Hepatocyte (in vitro differentiated cells): ENCODE data around the gene TENM4. TPM values are rescaled to one million over a fixed set of nuclear protein-coding genes. Genes with fewer than 3 reads are reported as not detected.

Experiments used
- DNase-seq: peaks from one replicate; pipeline ENCODE4 v3.0.0-alpha.2; 2016; ENCODE audit warnings: low spot score
- H2AFZ ChIP-seq: fragments of 200-600 bp; sonication (generic); 2 replicates; pipeline ENCODE4 v1.6.0; 2016; ENCODE audit warnings: antibody characterized with exemption, mild to moderate bottlenecking
- H3K27ac ChIP-seq: fragments of 200-600 bp; sonication (generic); 2 replicates; pipeline ENCODE4 v1.5.1; 2016; ENCODE audit warnings: mild to moderate bottlenecking
- H3K27me3 ChIP-seq: fragments of 200-600 bp; sonication (generic); 2 replicates; pipeline ENCODE4 v1.6.1; 2016
- H3K36me3 ChIP-seq: fragments of 200-600 bp; sonication (generic); replicated peaks from 2 replicates; pipeline ENCODE4 v1.5.1; 2016; ENCODE audit warnings: low read depth; ENCODE audit not compliant: insufficient read depth
- H3K4me1 ChIP-seq: fragments of 200-600 bp; sonication (generic); 2 replicates; pipeline ENCODE4 v1.5.1; 2016; ENCODE audit warnings: mild to moderate bottlenecking, moderate library complexity; ENCODE audit not compliant: insufficient read depth
- H3K4me2 ChIP-seq: fragments of 200-600 bp; sonication (generic); 2 replicates; pipeline ENCODE4 v1.6.0; 2016
- H3K4me3 ChIP-seq: fragments of 200-600 bp; sonication (generic); 2 replicates; pipeline ENCODE4 v1.5.1; 2016; ENCODE audit warnings: mild to moderate bottlenecking
- H3K79me2 ChIP-seq: fragments of 200-600 bp; sonication (generic); 2 replicates; pipeline ENCODE4 v1.6.0; 2017; ENCODE audit warnings: mild to moderate bottlenecking
- H3K9me2 ChIP-seq: fragments of 200-600 bp; sonication (generic); replicated peaks from 2 replicates; pipeline ENCODE4 v1.6.0; 2017; ENCODE audit warnings: mild to moderate bottlenecking; ENCODE audit not compliant: insufficient read depth
- H3K9me3 ChIP-seq: fragments of 200-600 bp; sonication (generic); 2 replicates; pipeline ENCODE4 v1.5.1; 2016; ENCODE audit warnings: low read depth, mild to moderate bottlenecking
- H4K20me1 ChIP-seq: fragments of 200-600 bp; sonication (generic); 2 replicates; pipeline ENCODE4 v1.6.0; 2016; ENCODE audit warnings: mild to moderate bottlenecking; ENCODE audit not compliant: insufficient read depth, poor library complexity, severe bottlenecking
- CTCF ChIP-seq: fragments of 200-600 bp; sonication (generic); IDR thresholded peaks from 2 replicates; pipeline ENCODE4 v1.5.1; 2016; ENCODE audit warnings: antibody characterized with exemption, mild to moderate bottlenecking; ENCODE audit not compliant: poor library complexity
- EZH2 ChIP-seq: fragments of 200-600 bp; sonication (generic); IDR thresholded peaks from 2 replicates; pipeline ENCODE4 v1.6.1; 2016; ENCODE audit warnings: antibody characterized with exemption, mild to moderate bottlenecking, borderline replicate concordance
- EZH2phosphoT487 ChIP-seq: fragments of 200-600 bp; sonication (generic); IDR thresholded peaks from one replicate; pipeline ENCODE4 v1.6.1; 2018; ENCODE audit warnings: antibody characterized with exemption, mild to moderate bottlenecking, low read depth, moderate library complexity; ENCODE audit not compliant: unreplicated experiment, severe bottlenecking
- WGBS: methylation state at CpG from one replicate; pipeline ENCODE4 v1.1.6; 2016; ENCODE audit warnings: low lambda C conversion rate; ENCODE audit errors: missing lambda C conversion rate; 5-methylcytosine and 5-hydroxymethylcytosine counted together
- polyA plus RNA-seq: library from polyadenylated mRNA; unstranded; fragments of >200 nt; fragmentation: Nextera tagmentation; extraction: Ambion mirVana; gene quantifications from 2 replicates; pipeline ENCODE4 v1.2.1, GENCODE V29; 2016
- total RNA-seq: library from RNA; depleted of rRNA; stranded (reverse); fragments of >200 nt; gene quantifications from 2 replicates; pipeline ENCODE4 v1.2.3, GENCODE V29; 2014

The TENM4 gene
- total and polyA plus RNA-seq, 2 experiments from 2014 or later = 18.4 to 18.7 TPM

GRCh38 chr11:78938971-78939370 lies 501.9 kb downstream of the TENM4 start:
- H4K20me1 ChIP-seq = no peaks in the 10 kb centered on the region
- no peak overlapping the region for H3K4me3 ChIP-seq
- H3K9me3 ChIP-seq = no peaks in the 10 kb centered on the region
- no peak for DNase-seq
- H3K27ac ChIP-seq = no peak overlapping the region
- TF ChIP-seq CTCF (no peak), EZH2phosphoT487 (no peak), EZH2 (no peak)
- 54% methylated on average over 7 of the region's 7 CpGs for WGBS
- no peaks in the 10 kb centered on the region for H3K79me2 ChIP-seq
- peaks cover 25% of the 10 kb centered on the region for H3K4me1 ChIP-seq
- H2AFZ ChIP-seq = no peak overlapping the region
- H3K4me2 ChIP-seq = no peak overlapping the region
- H3K9me2 ChIP-seq = no peaks in the 10 kb centered on the region
- no peaks in the 10 kb centered on the region for H3K27me3 ChIP-seq
- no peaks in the 10 kb centered on the region for H3K36me3 ChIP-seq

- no peaks in the 10 kb centered on the region for H4K20me1 ChIP-seq
- H3K9me2 ChIP-seq = no peaks in the 10 kb centered on the region
- no peak overlapping the region for H3K4me3 ChIP-seq
- TF ChIP-seq EZH2phosphoT487 (no peak), CTCF (no peak), EZH2 (no peak)
- peaks cover 21% of the 10 kb centered on the region for H3K4me1 ChIP-seq
- no peak for DNase-seq
- no peaks in the 10 kb centered on the region for H3K27me3 ChIP-seq
- no peaks in the 10 kb centered on the region for H3K9me3 ChIP-seq
- H3K4me2 ChIP-seq = no peak overlapping the region
- no peaks in the 10 kb centered on the region for H3K36me3 ChIP-seq
- H2AFZ ChIP-seq = no peak overlapping the region
- 91% methylated on average over 1 of the region's 1 CpG for WGBS
- H3K79me2 ChIP-seq = no peaks in the 10 kb centered on the region
- H3K27ac ChIP-seq = no peak overlapping the region
These were observed 502.8 kb downstream of the TENM4 start for GRCh38 chr11:78938036-78938435.

- TF ChIP-seq EZH2 (no peak), EZH2phosphoT487 (no peak), CTCF (no peak)
- Histone ChIP-seq H4K20me1 (no peaks in the 10 kb centered on the region), H3K4me2 (no peak overlapping the region), H2AFZ (no peak overlapping the region), H3K4me1 (peaks cover 20% of the 10 kb centered on the region), H3K4me3 (no peak overlapping the region), H3K9me3 (no peaks in the 10 kb centered on the region), H3K9me2 (no peaks in the 10 kb centered on the region), H3K36me3 (no peaks in the 10 kb centered on the region), H3K27me3 (no peaks in the 10 kb centered on the region), H3K79me2 (no peaks in the 10 kb centered on the region), H3K27ac (no peak overlapping the region)
- DNase-seq = no peak
- 71% methylated on average over 4 of the region's 4 CpGs for WGBS
These were observed 505.3 kb downstream of the TENM4 start for GRCh38 chr11:78935398-78936068.
